GM21381 (cell line): ENCODE measurements around the gene FAM50B.
"Not testable (repeated sequence)": the region's sequence is repeated elsewhere in the genome, so short reads cannot be mapped to it uniquely, and the experiment has no call there.

ENCODE experiments used
- ATAC-seq: cut with Tn5 transposase; IDR thresholded peaks from one replicate; pipeline ENCODE4 v1.9.1; 2021; ENCODE audit warnings: mild to moderate bottlenecking, moderate library complexity; ENCODE audit not compliant: unreplicated experiment

Gene FAM50B

GRCh38 chr6:3844097-3844463 is 5.1 kb upstream of the FAM50B start:
- ATAC-seq, result no peak

DNA sequence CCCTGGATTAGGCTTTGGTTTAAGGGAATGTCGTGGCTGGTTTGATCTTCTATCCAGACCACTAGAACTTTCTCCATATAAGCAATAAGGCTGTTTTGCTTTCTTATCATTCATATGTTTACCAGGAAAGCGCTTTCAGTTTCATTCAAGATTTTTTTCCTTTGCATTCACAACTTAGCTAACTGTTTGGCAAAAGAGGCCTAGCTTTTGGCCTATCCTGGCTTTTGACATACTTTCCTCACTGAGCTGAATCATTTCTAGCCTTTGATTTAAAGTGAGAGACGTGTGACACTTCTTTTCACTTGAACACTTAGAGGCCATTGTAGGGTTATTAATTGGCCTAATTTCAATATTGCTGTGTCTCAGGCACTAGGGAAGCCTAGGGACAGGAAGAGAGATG is 1.7 kb upstream of the FAM50B start:
- ATAC-seq, result no peak

GRCh38 chr6:3848380-3848779 is 793 bp upstream of the FAM50B start:
- ATAC-seq, result no peak

- no peak for ATAC-seq
Observed at GRCh38 chr6:3849681-3850450, 693 bp downstream of the FAM50B start.

GRCh38 chr6:3850451-3851203 is 1.5 kb downstream of the FAM50B start:
- no peak for ATAC-seq

- no peak for ATAC-seq
Observed at GRCh38 chr6:3851839-3852238, 2.7 kb downstream of the FAM50B start.

DNA sequence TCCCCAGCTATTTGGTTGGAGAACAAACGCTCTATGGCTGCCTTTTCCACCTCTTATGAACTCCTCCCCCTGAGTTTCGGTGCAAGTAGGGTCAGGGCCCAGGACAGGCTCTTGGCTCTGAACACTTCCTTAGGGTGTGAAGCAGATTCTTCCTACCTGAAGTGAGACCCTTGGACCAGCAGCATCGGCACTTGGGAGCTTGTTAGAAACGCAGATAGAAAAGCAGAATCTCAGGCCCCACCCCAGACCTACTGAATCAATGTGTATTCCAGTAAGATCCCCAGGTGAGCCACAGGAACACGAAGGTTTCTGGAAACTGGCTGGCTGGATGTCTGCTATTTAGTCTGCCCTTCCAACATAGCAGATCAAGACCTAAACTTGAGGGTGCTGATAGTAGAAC is 3.2 kb downstream of the FAM50B start:
- no peak for ATAC-seq

GRCh38 chr6:3855866-3856265 is 6.7 kb downstream of the FAM50B start:
- ATAC-seq, result no peak

GRCh38 chr6:3856576-3856975 is 7.4 kb downstream of the FAM50B start:
- ATAC-seq, result no peak

DNA sequence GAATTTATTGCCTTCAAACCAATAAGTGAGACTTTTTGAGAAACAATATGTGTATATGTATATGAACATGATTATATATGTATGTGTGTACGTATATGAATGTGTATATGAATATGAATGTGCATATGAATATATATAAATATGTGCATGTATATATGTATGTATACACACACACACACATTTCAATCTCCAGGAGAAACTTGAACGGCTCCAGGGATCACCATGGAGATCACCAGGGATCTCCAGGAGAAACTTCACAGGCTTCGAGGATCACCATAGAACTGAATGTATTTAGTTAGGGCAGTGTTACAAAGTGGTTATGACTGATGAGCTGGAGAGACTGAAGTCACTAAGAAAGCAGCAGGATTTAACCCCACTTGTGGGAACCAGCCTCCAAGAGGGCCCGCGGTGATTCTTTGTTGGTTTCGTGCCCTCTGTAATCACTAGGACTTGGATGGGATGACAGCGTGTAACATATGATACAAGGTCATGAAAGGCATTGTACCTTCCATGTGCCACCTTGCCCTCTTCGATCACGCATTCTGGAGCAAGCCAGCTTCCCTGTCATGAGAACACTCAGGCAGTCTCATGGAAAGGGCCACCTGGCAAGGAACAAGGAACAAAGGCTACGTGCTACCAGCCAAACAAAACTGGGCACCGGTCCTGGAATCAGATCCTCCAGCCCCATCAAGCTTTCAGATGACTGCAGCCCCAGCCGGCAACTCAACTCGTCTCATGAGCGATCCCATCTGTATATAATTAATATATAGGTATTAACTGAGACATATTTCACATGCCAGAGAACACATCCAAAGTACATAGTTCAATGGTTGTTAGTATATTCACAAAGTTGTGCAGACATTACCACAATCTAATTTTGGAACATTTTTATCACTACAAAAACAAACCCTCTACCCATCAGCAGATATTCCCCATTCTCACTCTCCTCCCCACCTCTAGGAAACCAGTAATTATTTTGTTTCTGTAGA is 8.6 kb downstream of the FAM50B start:
- no peak for ATAC-seq

DNA sequence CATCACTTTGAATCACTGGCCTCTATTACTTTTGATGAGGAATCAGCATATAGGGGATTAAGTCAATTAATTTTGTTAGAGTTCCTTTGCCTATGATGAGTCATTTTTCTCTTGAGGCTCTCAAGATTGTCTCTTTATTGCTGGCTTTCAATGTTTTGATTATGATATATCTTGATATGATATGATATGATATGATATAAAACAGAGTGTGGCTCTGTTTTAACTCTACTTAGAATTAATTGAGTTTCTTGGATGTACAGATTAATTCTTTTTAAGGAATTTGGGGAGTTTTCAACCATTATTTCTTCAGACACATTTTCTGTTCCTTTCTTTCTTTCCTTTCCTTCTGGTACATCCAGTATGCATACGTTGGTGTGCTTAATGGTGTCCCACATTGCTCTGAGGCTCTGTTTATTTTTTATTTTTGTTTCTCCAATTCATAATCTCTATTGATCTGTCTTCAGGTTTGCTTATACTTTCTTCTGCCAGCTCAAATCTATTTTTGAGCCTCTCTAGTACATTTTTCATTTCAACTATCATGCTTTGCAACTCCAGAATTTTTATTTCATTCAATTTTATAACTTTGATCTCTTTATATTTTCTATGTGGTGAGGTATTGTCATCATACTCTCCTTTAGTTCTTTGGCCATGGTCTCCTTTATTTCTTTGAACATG is 10.8 kb downstream of the FAM50B start:
- ATAC-seq, result no peak

DNA sequence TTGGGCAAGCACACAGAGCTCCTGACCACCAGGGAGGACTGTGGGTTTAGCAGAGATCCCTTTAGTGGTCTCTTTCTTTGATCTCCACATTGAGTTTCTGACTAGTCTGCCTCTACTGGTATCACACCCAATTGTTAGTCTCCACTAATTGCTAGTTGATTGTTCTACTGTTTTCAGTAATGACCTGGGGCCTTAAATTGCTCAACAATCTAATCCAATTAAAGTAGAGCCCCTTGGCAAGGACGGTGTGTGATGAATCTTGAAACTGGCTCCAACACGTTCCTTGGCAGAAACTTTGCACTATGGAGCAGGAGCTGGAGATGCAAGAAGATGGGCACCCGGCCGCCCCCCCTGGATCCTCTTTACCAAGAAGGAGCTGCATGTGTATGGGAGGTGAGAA is 12.3 kb downstream of the FAM50B start:
- no peak for ATAC-seq

DNA sequence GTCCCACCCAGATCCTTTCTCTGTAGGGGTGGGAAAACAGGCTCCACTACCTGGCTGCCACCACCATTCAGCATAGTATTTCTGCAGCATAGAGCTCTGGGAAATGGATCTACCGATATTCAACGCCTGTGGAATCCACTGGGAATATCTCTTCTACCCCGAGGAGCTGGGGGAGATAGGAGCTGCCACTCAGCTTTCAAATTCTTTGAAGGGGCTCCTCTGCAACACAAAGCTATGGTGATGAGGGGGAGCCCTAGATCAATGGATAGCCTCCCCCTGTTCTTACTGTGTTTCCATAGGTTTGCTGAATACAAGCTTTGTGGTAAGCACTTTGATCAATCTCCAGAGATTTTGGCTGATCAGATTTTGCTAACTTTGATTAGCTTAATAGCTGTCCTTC is 12.9 kb downstream of the FAM50B start:
- ATAC-seq, result no peak

DNA sequence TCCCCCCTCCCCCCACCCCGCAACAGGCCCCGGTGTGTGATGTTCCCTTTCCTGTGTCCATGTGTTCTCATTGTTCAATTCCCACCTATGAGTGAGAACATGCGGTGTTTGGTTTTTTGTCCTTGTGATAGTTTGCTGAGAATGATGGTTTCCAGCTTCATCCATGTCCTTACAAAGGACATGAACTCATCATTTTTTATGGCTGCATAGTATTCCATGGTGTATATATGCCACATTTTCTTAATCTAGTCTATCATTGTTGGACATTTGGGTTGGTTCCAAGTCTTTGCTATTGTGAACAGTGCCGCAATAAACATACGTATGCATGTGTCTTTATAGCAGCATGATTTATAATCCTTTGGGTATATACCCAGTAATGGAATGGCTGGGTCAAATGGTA is 14.1 kb downstream of the FAM50B start:
- not testable (repeated sequence) for ATAC-seq

DNA sequence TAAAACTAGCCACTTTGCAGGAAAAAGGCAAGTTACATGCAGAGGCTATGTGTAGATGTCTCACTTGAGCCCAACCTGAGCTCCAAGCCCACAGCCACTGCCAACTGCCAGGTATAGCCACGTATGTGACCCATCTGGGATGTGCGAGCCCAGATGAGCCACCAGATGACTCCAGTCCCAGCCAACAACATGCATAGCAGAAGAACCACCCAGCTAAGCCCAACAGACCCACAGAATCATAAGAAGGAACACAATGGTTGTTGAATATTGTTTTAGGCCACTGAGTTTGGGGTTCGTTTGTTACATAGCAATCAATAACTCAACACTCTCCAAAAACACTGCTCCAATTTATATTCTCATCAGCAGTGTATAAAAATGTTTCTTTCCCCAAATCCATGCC is 16.3 kb downstream of the FAM50B start:
- ATAC-seq, result no peak

GRCh38 chr6:3867641-3868502 is 18.7 kb downstream of the FAM50B start:
- no peak for ATAC-seq

DNA sequence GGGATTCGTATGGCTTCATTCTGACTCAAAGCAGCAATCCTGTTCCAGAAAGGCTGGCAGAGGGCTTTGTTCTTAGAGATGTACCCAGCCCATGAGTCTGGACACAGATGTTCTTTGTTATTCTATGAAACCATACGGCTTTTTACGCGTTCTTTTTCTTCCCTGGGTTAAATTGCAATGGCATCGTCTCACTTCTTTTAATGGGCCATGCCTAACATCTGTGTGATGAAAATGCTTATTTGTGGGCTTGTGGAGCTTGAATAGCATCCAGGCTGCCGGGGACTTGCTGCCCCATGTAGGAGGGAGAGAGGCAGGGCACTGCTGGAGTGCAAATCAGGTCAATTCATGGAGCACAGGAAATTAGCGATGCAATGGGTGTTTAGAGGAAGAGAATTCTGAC is 19.4 kb downstream of the FAM50B start:
- ATAC-seq, result no peak

DNA sequence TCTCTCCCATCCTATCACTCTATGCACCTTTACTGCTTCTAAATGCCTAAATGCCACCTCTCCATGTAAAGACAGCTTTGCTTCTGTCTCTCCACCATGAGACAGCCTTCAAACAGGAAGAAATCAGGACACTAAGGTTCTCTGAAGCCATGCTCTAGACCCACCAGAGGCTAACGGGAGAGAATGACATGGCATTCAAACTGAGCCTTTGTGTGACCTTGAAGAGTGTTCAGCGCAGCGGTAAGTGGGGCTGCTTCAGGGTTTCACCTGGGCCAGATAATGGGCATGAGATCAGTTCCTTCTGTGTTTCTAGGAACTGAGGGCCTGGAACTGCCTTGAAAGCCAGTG is 20.1 kb downstream of the FAM50B start:
- no peak for ATAC-seq

DNA sequence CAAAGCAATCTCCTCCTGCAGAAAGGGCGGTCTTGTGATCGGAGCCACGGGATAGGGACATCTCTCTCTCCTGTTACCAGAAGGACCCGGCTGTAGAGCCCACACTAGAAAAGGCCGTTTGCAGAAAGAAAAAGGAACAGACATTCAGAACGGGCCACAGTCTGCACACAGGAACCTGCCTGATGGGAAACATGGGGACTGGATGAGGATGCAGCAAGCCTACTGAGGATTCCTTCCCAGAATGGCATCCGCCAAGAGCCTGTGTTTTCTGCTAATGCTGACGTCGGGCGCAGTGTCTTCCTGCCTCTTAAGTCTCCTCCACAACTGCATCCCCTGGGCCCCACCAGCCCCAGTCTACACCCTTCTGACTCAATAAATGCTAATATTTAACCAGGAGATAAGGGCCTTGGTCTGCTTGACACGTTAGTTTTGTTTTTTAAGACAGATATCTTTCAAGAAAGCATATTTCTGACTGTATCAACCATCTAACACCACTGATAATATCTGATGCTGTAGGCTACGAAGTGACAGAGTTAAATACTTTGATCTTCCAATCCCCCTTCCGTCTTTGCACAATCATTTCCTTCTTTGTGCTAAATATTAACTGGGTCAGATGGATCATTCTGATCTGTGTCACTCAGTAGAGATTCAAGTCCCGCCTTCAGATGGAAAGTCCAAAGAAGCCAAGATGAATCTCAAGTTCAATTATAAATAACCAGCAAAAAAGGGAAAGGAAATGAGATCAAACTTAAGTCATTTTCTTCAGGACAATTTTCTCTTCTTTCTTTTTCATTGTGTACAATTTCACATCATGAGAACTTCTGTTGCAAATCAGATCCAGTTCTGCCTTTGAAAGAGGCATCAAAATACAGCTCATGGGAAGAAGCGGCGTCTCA is 20.7 kb downstream of the FAM50B start:
- ATAC-seq, result no peak
